ENCODE data around the gene LTBP1.

- no peak for TF ChIP-seq CTCF (IDR thresholded peaks at IDR 0.05; ENCODE audit: low read depth, low read length, poor library complexity, severe bottlenecking)
- TF ChIP-seq EZH2phosphoT487 (IDR thresholded peaks at IDR 0.05; ENCODE audit: borderline replicate concordance, low read length): no peak
These were observed 134.9 kb downstream of the LTBP1 start for GRCh38 chr2:33081691-33082090.

Measured in DOHH2 (cell line).